Brain pericyte (primary cell): ENCODE measurements around the gene TOP1.

Source experiments
- DNase-seq: peaks from one replicate; pipeline ENCODE4 v3.0.0-alpha.2; 2012; ENCODE audit warnings: low read depth, low spot score

TOP1 gene

DNA sequence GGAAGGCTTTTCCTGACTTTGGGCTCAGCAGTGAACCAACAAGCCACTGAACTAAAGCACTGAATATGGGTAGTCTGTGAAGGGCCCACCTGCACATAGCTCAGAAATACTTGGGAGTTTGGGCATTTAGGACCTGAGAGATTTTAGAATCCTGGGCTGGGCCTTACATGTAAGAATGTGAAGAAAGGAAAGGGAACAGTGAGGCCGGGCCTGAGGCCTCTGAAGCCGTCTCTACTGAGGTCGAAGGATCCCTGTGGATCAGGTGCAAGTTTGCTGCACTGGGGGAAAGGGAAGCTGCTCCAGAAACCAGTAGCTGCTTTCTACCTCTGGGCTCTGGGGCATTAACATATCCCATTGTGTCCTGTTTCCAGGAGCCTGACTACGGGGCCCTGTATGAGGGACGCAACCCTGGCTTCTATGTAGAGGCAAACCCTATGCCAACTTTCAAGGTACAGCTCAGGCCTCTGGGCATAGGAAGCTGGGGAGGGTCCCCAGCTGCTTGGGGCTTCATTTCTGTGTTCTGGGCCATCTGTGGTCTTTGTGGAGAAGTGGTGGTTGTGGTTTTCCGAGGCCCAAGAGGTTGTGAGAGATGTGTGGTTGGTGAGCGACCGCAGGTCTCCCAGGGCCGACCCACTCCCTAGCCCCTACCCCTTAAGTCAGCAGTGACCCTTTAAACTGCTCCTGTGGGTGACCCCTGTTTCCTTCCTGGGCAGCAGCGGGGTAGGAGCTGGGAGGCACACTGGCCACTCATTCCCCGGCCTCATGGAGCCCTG lies 139.0 kb downstream of the TOP1 start:
- no peak for DNase-seq

- DNase-seq, result no peak
Observed at GRCh38 chr20:41168281-41169161, 139.9 kb downstream of the TOP1 start.

- DNase-seq, result no peak
Observed at GRCh38 chr20:41169162-41169690, 140.6 kb downstream of the TOP1 start.

- no peak for DNase-seq
Observed at GRCh38 chr20:41169791-41170351, 141.2 kb downstream of the TOP1 start.

- no peak for DNase-seq
Observed at GRCh38 chr20:41170386-41171105, 141.9 kb downstream of the TOP1 start.

- no peak for DNase-seq
Observed at GRCh38 chr20:41171736-41172295, 143.2 kb downstream of the TOP1 start.

GRCh38 chr20:41172296-41173140 lies 143.9 kb downstream of the TOP1 start:
- DNase-seq, result no peak

DNA sequence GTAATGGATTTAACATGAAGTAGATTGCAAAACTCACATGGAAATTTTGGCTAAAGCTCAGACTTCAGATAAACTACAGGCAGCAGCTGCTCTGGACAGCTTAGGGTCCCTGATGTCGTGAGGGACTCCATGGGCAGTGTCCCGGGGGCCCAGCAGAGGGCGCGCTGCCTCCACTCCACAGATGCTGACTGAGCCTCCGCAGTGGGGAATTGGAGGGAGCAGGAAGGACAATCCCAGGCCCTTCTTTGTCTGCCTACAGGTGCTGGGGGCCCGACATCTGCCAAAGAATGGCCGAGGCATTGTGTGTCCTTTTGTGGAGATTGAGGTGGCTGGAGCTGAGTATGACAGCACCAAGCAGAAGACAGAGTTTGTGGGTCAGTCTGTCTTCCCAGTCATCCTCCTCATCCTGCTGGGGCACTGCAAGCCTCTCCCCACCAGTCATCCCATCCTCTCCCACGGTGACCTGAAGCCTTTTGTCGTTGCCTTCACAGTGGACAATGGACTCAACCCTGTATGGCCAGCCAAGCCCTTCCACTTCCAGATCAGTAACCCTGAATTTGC lies 144.6 kb downstream of the TOP1 start:
- no peak for DNase-seq

- DNase-seq, result no peak
Observed at GRCh38 chr20:41173791-41174341, 145.2 kb downstream of the TOP1 start.
